Naive thymus-derived CD4-positive, alpha-beta T cell (primary cell): ENCODE measurements around the gene SLC22A15. TPM values are rescaled to one million over a fixed set of nuclear protein-coding genes. Genes with fewer than 3 reads are reported as not detected.

Experiments used
- ATAC-seq: fragments of 150-1000 bp; cut with Tn5 transposase; 2 replicates; pipeline ENCODE4 v1.10.0; 2021; ENCODE audit warnings: mild to moderate bottlenecking, moderate library complexity
- CTCF ChIA-PET: fragments of 350-600 bp; sonication (Branson Sonifier 250); formaldehyde crosslinking; loops from one replicate; lab custom pipeline; 2021; ENCODE audit warnings: antibody characterized with exemption; lab: Charles Lee
- POLR2A ChIA-PET: fragments of 350-600 bp; sonication (Branson Sonifier 250); formaldehyde crosslinking; loops from one replicate; lab custom pipeline; 2021; ENCODE audit warnings: antibody characterized with exemption, inconsistent platforms; lab: Charles Lee
- DNase-seq, 9 donors: peaks; one replicate each; pipeline versions ENCODE4 v3.0.0 to v3.0.0-alpha.2; 2020 to 2022; ENCODE audit warnings: mixed read lengths in 1 of 9
- H3K27ac ChIP-seq: one replicate; pipeline ENCODE4 v1.7.0; 2013; ENCODE audit warnings: mild to moderate bottlenecking, low read depth, low read length, moderate library complexity
- H3K27me3 ChIP-seq, 2 donors: one replicate each; pipeline ENCODE4 v1.7.0; 2013; ENCODE audit warnings: low read length in 2 of 2, mild to moderate bottlenecking in 2 of 2, moderate library complexity in 2 of 2; ENCODE audit not compliant: control insufficient read depth in 2 of 2, insufficient read depth in 2 of 2
- H3K36me3 ChIP-seq, 3 experiments: 1 replicate in 2 of 3; 2 replicates in 1 of 3; pipeline ENCODE4 v1.7.0; 2013; ENCODE audit warnings: low read length in 3 of 3, mild to moderate bottlenecking in 3 of 3, moderate library complexity in 1 of 3; ENCODE audit not compliant: insufficient read depth in 3 of 3, control insufficient read depth in 2 of 3
- H3K4me1 ChIP-seq, 2 donors: one replicate each; pipeline ENCODE4 v1.7.0; 2013; ENCODE audit warnings: low read length in 2 of 2, mild to moderate bottlenecking in 2 of 2, moderate library complexity in 1 of 2; ENCODE audit not compliant: control insufficient read depth in 2 of 2, insufficient read depth in 2 of 2
- H3K4me3 ChIP-seq: 2 replicates; pipeline ENCODE4 v1.7.0; 2013; ENCODE audit warnings: mild to moderate bottlenecking, low read length
- H3K9me3 ChIP-seq, 3 experiments: 1 replicate in 2 of 3; 2 replicates in 1 of 3; pipeline ENCODE4 v1.7.0; 2013; ENCODE audit warnings: low read length in 3 of 3; ENCODE audit not compliant: control insufficient read depth in 2 of 3
- H3K27ac Mint-ChIP-seq, 9 donors: one replicate each; pipeline ENCODE4 v1.8.0; 2020 to 2022; ENCODE audit warnings: mixed read lengths in 9 of 9, mild to moderate bottlenecking in 8 of 9, moderate library complexity in 5 of 9, inconsistent platforms in 2 of 9
- H3K27me3 Mint-ChIP-seq, 5 donors: one replicate each; pipeline ENCODE4 v1.8.0; 2021 to 2022; ENCODE audit warnings: mixed read lengths in 5 of 5, mild to moderate bottlenecking in 1 of 5
- H3K36me3 Mint-ChIP-seq, 5 donors: one replicate each; pipeline ENCODE4 v1.8.0; 2020 to 2022; ENCODE audit warnings: mixed read lengths in 5 of 5, mild to moderate bottlenecking in 3 of 5, inconsistent platforms in 1 of 5
- H3K4me1 Mint-ChIP-seq, 7 donors: one replicate each; pipeline ENCODE4 v1.8.0; 2020 to 2022; ENCODE audit warnings: mixed read lengths in 7 of 7, mild to moderate bottlenecking in 3 of 7, inconsistent platforms in 1 of 7
- H3K4me3 Mint-ChIP-seq, 10 donors: one replicate each; pipeline ENCODE4 v1.8.0; 2020 to 2022; ENCODE audit warnings: mild to moderate bottlenecking in 10 of 10, mixed read lengths in 10 of 10, moderate library complexity in 6 of 10, inconsistent platforms in 2 of 10
- H3K9me3 Mint-ChIP-seq, 11 donors: one replicate each; pipeline ENCODE4 v1.8.0; 2020 to 2022; ENCODE audit warnings: mixed read lengths in 11 of 11, mild to moderate bottlenecking in 4 of 11, inconsistent platforms in 1 of 11, moderate library complexity in 1 of 11
- intact Hi-C, 2 donors: fragments of 100-400 bp; cut with micrococcal nuclease; formaldehyde crosslinking; loops; one replicate each; pipeline ENCODE4 v1.15.1; 2023
- polyA plus RNA-seq, 2 donors: library from polyadenylated mRNA; unstranded; fragments of 300-500 nt; fragmentation: Illumina TruSeq; gene quantifications; one replicate each; pipeline ENCODE4 v1.2.3, GENCODE V29; 2021
- total RNA-seq, 6 experiments: library from RNA in 5 of 6; stranded (reverse) in 5 of 6; gene quantifications; 1 replicate in 5 of 6; 2 replicates in 1 of 6; pipeline ENCODE4 v1.2.3 and lab custom pipeline; 2021 to 2026

SLC22A15 gene
- total and polyA plus RNA-seq, 7 experiments from 2014 or later = 0.22 to 8.2 (median 0.90) TPM; not detected in 3

DNA sequence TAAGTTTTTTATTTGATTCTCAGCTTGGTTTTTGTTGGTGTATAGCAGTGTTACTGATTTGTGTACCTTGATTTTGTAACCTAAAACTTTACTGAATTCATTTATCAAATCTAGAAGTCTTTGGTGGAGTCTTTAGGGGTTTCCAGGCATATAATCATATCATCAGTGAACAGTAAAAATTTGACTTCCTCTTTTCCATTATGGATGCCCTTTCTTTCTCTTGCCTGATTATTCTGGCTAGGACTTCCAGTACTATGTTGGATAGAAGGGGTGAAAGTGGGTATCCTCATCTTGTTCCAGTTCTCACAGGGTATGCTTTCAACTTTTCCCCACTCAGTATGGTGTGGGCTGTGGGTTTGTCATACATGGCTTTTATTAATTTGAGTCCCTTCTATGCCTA, 111.3 kb downstream of the SLC22A15 start:
- DNase-seq (no peak), ATAC-seq (no peak)
- peaks cover 0 to 18% (median 8%) of the 10 kb centered on the region in 5 donors for H3K36me3 Mint-ChIP-seq
- ChIA-PET POLR2A (no interaction called here), CTCF (no interaction called here)
- H3K9me3 ChIP-seq = peaks cover 0 to 20% (median 0%) of the 10 kb centered on the region in 3 experiments
- peaks cover 21 to 49% (median 30%) of the 10 kb centered on the region in 5 donors for H3K27me3 Mint-ChIP-seq
- no peak overlapping the region for H3K27ac Mint-ChIP-seq
- no peak overlapping the region for H3K4me3 Mint-ChIP-seq
- no peaks in the 10 kb centered on the region for H3K4me1 ChIP-seq
- H3K9me3 Mint-ChIP-seq = peaks cover 11 to 60% (median 33%) of the 10 kb centered on the region in 11 donors
- no peaks in the 10 kb centered on the region for H3K27me3 ChIP-seq
- intact Hi-C loops = no loop called here
- no peaks in the 10 kb centered on the region for H3K36me3 ChIP-seq
- H3K27ac ChIP-seq = no peak overlapping the region
- no peaks in the 10 kb centered on the region for H3K4me1 Mint-ChIP-seq
- no peak overlapping the region for H3K4me3 ChIP-seq

DNA sequence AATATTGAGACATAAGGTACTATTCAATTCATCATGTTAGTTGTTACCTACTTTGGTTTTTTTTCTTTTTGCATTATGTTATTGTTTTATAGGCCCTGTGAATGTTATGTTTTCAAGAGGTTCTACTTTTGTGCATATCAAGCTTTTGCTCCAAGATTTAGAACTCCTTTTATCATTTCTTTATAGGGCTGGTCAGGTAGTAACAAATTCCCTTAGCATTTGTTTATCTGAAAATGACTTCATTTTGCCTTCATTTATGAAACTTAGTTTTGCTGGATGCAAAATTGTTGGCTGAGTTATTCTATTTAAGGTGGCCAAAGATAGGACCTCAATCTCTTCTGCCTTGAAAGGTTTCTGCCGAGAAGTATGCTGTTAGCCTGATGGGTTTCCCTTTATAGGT, 113.6 kb downstream of the SLC22A15 start:
- H3K27me3 Mint-ChIP-seq = peaks cover 23 to 68% (median 46%) of the 10 kb centered on the region in 5 donors
- Histone ChIP-seq H3K27me3 (no peaks in the 10 kb centered on the region), H3K27ac (no peak overlapping the region), H3K36me3 (no peaks in the 10 kb centered on the region), H3K4me3 (no peak overlapping the region), H3K9me3 (peaks cover 0 to 20% (median 0%) of the 10 kb centered on the region in 3 experiments), H3K4me1 (no peaks in the 10 kb centered on the region)
- no peak for DNase-seq
- POLR2A ChIA-PET = no interaction called here
- peaks cover 11 to 77% (median 43%) of the 10 kb centered on the region in 11 donors for H3K9me3 Mint-ChIP-seq
- peaks cover 0 to 18% (median 8%) of the 10 kb centered on the region in 5 donors for H3K36me3 Mint-ChIP-seq
- ATAC-seq = no peak
- H3K4me3 Mint-ChIP-seq = no peak overlapping the region
- intact Hi-C loops = no loop called here
- H3K4me1 Mint-ChIP-seq = no peaks in the 10 kb centered on the region
- H3K27ac Mint-ChIP-seq = no peak overlapping the region
- CTCF ChIA-PET = interaction anchor here (0.7 kb wide), 1 partner anchor 418 kb away, joined by 3 read pairs; no protein-coding TSS in a partner anchor

- Mint-ChIP-seq H3K27me3 (peaks cover 29 to 73% (median 46%) of the 10 kb centered on the region in 5 donors), H3K9me3 (peaks cover 11 to 89% (median 43%) of the 10 kb centered on the region in 11 donors), H3K4me3 (no peak overlapping the region), H3K4me1 (no peaks in the 10 kb centered on the region), H3K27ac (no peak overlapping the region), H3K36me3 (peaks cover 0 to 22% (median 8%) of the 10 kb centered on the region in 5 donors)
- DNase-seq (no peak), ATAC-seq (no peak)
- Histone ChIP-seq H3K27me3 (no peaks in the 10 kb centered on the region), H3K36me3 (no peaks in the 10 kb centered on the region), H3K4me3 (no peak overlapping the region), H3K27ac (no peak overlapping the region), H3K4me1 (no peaks in the 10 kb centered on the region), H3K9me3 (peaks cover 0 to 21% (median 0%) of the 10 kb centered on the region in 3 experiments)
- ChIA-PET CTCF (no interaction called here), POLR2A (interaction anchor here (0.7 kb wide), 1 partner anchor 1838 kb away, joined by 5 read pairs; the partner anchor contains the start of genes GDAP2 and WDR3)
- intact Hi-C loops = no loop called here
These were observed 114.8 kb downstream of the SLC22A15 start for GRCh38 chr1:116091083-116091482.

- Mint-ChIP-seq H3K27me3 (peaks cover 21 to 67% (median 39%) of the 10 kb centered on the region in 5 donors), H3K4me1 (peaks cover 0 to 1% (median 0%) of the 10 kb centered on the region in 7 donors), H3K9me3 (peaks cover 14 to 88% (median 49%) of the 10 kb centered on the region in 11 donors), H3K4me3 (no peak overlapping the region), H3K27ac (no peak overlapping the region), H3K36me3 (peaks cover 0 to 27% (median 5%) of the 10 kb centered on the region in 5 donors)
- H3K9me3 ChIP-seq = peaks cover 0 to 23% (median 0%) of the 10 kb centered on the region in 3 experiments
- no peak overlapping the region for H3K4me3 ChIP-seq
- H3K36me3 ChIP-seq = no peaks in the 10 kb centered on the region
- DNase-seq = no peak
- intact Hi-C loops = no loop called here
- ChIA-PET CTCF (no interaction called here), POLR2A (no interaction called here)
- no peak for ATAC-seq
- H3K27ac ChIP-seq = no peak overlapping the region
- no peaks in the 10 kb centered on the region for H3K4me1 ChIP-seq
- H3K27me3 ChIP-seq = no peaks in the 10 kb centered on the region
These were observed 116.6 kb downstream of the SLC22A15 start for GRCh38 chr1:116092752-116093489.

DNA sequence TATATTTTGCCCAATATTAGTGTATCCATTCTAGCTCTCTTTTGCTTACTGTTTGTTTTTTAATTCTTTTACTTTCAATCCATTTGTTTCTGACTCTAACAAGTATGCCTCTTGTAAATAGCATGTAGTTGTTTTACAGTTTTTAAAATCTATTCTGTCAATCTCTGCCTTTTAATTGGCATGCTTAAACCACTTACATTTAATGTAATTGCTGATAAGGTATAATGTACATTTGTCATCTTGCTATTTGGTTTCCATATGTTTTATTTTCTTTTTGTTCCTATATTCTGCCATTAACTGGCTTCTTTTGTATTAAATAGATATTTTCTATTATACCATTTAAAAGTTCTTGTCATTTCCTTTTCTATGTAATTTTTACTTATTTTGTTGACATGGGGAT, 118.7 kb downstream of the SLC22A15 start:
- Histone ChIP-seq H3K9me3 (peaks cover 0 to 13% (median 0%) of the 10 kb centered on the region in 3 experiments), H3K27ac (no peak overlapping the region), H3K36me3 (no peaks in the 10 kb centered on the region), H3K27me3 (no peaks in the 10 kb centered on the region), H3K4me1 (no peaks in the 10 kb centered on the region), H3K4me3 (no peak overlapping the region)
- ChIA-PET CTCF (no interaction called here), POLR2A (no interaction called here)
- ATAC-seq (no peak), DNase-seq (no peak)
- Mint-ChIP-seq H3K9me3 (peaks cover 8 to 67% (median 34%) of the 10 kb centered on the region in 11 donors), H3K4me1 (peaks cover 0 to 1% (median 0%) of the 10 kb centered on the region in 7 donors), H3K27me3 (peaks cover 24 to 57% (median 27%) of the 10 kb centered on the region in 5 donors), H3K4me3 (no peak overlapping the region), H3K27ac (no peak overlapping the region), H3K36me3 (peaks cover 0 to 19% (median 5%) of the 10 kb centered on the region in 5 donors)
- intact Hi-C loops = no loop called here

DNA sequence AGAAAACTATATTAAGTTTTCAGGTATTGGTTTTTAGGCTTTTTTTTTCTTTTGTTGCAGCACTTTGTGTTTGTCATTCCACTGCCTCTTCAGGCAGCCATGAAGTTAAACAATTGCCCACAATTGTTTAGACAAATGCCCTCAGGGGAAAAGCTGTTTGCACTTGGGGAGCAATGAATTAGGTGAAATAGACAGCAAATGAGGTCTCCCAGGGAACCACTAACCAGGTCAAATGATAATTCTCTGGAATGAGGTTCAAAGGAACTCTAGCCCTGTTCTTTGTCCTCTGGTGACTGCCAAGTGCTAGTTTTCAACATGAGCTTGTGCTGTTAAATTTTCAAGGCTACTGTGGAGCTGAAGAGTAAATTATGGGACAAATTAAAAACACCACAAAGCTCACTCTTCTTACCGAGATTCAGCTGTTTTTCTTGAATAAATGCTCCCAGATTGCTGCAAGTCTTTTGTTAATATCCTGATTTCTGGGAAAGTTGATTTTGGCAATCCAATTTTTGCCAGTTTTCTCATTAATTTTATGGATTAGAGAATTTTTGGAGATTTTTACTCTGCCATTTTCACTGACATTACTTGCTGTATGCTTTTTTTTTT, 119.8 kb downstream of the SLC22A15 start:
- Histone ChIP-seq H3K27ac (no peak overlapping the region), H3K9me3 (peaks cover 0 to 7% (median 0%) of the 10 kb centered on the region in 3 experiments), H3K4me1 (no peaks in the 10 kb centered on the region), H3K27me3 (no peaks in the 10 kb centered on the region), H3K36me3 (no peaks in the 10 kb centered on the region), H3K4me3 (no peak overlapping the region)
- ChIA-PET CTCF (no interaction called here), POLR2A (no interaction called here)
- ATAC-seq (no peak), DNase-seq (no peak)
- Mint-ChIP-seq H3K27ac (no peak overlapping the region), H3K27me3 (peaks cover 21 to 51% (median 27%) of the 10 kb centered on the region in 5 donors), H3K36me3 (peaks cover 0 to 12% (median 4%) of the 10 kb centered on the region in 5 donors), H3K4me3 (no peak overlapping the region), H3K9me3 (peaks cover 3 to 56% (median 23%) of the 10 kb centered on the region in 11 donors), H3K4me1 (peaks cover 0 to 1% (median 0%) of the 10 kb centered on the region in 7 donors)
- intact Hi-C loops = no loop called here
